NCI-H774 (cell line): ENCODE data around the gene DLX4.

Experiments
- DNase-seq: peaks from one replicate; lab custom pipeline; 2025; lab: John Stamatoyannopoulos, UW

The DLX4 gene, protein sequence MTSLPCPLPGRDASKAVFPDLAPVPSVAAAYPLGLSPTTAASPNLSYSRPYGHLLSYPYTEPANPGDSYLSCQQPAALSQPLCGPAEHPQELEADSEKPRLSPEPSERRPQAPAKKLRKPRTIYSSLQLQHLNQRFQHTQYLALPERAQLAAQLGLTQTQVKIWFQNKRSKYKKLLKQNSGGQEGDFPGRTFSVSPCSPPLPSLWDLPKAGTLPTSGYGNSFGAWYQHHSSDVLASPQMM

DNA sequence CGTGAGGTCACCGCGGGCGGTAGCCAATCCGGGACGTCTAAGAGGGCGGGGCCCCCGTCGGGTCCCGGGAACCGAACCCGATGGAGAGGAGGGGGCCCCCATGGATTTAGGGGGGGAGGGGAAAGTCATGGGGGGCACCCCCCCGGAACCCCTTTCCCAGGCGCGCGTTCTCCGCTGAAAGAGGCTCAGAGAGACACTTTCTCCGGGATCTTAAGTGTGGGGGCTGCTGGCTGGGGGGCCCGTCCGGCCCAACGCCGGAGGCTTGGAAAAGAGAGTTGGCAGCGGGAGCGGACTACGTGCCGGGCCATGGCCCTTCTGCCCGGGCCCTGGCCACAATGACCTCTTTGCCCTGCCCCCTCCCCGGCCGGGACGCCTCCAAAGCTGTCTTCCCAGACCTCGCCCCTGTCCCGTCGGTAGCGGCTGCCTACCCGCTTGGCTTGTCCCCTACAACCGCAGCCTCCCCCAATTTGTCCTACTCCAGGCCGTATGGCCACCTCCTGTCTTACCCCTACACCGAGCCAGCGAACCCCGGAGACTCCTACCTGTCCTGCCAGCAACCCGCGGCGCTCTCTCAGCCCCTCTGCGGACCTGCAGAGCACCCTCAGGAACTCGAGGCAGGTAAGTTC, at the start of gene DLX4:
DLX4 (plus strand) TSS at position 57 of the 626 bp plus-strand sequence; CDS start at position 336, 279 bp downstream.
- peak; percentile 78 for DNase-seq

DNA sequence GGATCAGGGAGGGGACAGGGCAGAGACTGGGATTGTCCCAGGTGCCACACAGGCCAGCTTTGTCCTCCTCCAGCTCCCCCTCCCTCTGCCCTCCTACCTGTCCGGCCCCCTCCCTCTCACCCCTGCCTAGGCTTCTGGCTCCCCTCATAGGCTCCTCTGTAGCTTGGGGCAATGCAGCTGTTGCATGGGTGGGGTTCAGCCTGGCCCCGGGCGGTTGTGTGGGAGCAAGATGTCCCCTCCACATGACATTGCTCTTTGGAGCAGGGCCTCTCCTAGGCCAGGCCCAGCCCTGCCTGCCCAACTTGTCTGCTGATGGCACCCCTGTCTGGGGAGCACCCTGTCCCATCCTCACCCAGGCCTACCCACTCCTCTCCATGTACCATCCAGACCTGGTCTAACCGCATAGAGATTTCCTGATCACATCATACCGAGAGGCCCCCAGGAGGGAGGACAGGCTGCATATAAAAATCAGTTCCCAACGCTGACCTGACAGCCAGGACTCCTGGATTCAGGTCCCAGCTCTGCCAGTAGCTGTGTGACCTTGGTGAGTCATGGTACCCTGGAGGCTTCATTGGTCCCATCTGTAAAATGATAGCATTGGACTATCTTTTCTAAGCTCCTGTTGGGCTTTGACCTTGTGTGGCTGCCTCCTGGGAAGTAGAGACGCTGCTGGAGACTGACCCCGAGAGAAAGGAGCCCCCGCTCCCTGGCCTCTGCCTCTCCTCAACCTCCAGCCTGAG, 48.8 kb upstream of the DLX4 start:
- DNase-seq = no peak

DNA sequence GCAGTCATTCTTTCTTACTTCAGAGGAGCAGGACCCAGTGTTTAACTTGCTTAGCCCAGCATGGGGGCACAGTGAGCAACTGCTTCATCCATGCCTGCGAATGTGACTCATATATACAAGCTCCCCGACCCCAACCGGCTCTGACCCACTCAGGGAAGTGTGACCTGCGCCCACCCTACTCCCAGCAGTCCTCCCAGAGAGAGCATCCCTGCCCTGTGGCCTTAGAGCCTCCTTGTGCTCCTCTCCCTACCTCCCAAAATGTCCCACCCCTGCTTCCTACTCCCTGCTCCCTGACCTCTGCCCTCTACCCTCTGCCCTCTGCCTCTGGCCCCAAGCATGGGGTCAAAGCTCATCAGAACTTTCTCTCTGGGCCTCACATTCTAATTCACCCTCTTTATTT, 46.9 kb upstream of the DLX4 start:
- no peak for DNase-seq

DNA sequence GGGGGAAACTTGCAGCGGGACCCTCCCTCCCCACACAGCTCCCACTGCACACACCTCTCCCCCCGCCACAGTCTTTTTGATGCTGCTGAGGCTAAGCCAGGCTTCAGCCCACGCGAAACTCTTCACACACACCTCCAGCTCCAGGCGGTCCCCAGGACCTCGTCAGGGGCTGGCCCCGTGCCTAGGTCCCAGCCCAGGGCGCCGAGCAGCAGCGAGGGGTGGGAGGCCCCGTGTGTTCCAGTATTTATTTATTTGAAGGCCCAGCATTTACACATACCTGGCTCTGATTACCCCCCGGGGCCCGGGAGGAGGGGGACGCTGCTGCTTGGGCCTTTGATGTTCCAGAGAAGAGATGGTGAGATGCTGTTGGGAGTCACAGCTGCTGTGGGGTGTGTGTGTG, 44.9 kb upstream of the DLX4 start:
- no peak for DNase-seq

DNA sequence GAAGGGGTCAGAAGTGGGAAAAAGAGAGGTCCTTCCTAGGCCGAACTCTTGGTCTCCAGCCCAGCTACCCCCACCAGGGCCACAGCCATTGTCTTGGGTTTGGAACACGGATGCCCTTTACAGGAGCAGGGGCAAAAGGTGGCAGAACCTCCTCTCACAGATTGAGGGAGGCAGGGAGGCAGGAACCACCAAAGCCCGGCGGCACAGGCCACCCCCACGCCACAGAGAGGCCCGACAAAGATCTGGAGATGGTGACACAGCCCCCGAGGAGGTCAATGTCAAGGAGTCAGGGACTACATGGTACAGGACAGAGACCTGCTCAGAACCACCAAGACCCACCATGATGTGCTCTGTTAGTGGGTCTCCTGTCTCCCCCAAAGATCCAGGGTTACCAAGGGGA, 44.4 kb upstream of the DLX4 start:
- DNase-seq = no peak

DNA sequence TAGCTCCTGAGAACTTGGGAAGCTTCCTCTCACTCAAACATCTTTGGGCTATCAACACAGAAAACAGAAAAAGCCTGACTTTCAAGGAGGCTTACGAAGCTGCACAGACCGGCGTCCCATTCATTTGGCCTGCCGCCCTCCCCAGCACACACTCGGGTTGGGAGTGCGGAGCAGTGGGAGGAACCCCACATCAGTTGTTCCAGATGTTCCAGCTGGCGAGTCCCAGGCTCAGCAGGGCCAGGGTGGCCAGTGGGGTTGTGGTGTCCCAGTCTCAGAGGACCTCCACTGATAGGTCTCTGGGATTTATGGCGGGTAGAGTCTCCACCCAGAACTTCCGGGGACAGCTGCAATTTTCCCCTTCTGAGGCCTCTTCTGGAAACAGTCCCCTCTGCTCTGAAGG, 43.1 kb upstream of the DLX4 start:
- DNase-seq = no peak

DNA sequence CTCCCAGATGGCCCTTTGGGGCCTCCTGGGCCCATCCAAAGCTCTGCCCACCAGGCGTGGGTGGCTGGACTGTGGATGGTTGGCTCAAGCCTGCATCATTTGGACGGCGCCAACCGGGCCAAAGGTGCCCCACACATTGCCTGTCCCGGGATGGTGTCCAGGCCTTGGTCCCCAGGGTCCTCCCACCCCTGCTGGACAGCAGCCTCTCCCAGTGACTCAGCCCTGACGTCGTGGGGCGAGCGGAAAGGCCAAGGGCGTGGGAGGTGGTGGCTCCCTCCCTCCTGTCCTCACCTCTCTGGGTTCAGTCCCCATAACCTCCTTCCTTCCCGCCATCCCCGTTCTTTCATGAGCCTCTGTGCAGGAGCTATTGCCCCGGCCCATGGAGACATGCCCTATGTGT, 42.1 kb upstream of the DLX4 start:
- no peak for DNase-seq

DNA sequence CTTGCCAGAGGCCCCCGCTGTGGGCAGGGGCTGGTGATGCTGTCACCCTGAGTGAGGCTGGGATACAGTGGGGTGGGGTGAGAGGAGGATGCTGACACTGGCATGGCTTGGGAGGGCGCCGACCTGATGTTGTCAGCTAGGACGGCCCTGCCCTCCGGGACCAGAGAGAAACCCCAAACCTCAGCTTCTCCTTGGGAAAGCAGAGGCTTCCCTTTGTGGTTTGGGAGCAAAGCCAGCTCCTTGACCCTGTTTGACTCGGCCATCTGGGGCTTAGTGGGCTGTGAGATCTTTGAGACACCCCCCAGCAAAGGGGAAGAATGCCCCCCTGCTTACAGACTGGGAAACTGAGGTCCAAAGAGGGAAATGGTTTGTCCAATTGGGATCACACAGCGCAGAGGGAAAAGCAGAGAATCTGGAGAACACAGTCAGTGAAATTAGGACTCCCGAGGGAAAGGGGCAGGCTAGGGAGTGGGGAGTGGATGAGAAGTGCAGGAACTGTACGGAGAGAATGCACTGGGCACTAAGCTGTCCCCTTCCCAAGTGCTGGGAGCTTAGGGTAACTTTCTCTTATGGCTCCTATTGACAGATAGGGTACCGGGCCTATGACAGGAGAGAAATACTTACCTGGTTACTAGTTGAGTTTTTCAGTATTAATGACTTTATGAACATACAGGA, 40.7 kb upstream of the DLX4 start:
- DNase-seq = no peak

DNA sequence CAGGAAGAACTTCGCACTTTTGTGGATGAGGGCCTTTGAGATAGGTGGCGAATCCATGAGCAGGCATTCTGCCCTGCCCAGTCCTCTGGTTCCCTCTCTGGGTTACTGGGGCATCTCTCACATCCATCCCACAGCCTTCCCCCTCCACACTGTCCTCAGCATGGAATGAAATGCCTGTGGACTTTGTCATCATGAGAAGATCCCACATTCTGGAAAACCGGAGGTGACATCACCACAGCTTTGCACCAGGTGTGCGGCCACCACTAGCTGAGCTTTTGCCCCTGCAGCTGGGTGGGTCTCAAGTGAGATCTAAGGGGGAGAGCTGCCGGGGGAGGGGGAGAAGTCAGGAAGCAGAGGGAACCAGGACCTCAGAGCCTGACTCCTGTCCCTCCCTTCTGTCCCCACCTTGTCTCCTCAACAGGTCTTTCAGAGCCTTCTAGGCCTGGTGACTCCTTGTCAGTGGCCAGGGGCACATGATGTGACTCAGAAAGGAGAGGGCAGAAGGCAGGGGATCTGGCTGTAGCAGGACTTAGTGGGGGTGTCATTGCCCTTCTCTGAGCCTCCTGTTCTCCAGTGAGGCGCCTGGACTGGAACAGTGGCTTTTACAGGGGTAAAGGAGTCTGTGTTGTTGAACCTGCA, 40.0 kb upstream of the DLX4 start:
- no peak for DNase-seq

DNA sequence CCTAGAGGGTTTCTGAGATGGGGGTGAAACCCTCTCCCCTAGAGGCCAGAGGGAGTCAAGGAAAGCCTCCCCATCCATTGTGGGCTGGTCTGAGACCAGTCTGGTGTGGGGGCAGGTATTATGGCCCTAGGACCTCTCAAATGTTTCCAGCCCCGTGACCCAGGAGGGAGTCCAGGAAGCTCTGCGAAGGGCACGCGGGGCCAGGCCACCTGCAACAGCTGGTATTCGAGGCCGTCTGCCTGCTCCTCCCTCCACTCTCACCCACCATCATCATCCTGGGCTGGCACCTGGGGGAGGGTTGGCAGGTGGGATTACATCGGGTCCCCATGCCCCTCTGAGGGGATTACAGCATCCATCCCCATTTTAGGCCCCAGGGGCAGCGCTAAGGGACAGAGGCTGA, 38.1 kb upstream of the DLX4 start:
- no peak for DNase-seq

DNA sequence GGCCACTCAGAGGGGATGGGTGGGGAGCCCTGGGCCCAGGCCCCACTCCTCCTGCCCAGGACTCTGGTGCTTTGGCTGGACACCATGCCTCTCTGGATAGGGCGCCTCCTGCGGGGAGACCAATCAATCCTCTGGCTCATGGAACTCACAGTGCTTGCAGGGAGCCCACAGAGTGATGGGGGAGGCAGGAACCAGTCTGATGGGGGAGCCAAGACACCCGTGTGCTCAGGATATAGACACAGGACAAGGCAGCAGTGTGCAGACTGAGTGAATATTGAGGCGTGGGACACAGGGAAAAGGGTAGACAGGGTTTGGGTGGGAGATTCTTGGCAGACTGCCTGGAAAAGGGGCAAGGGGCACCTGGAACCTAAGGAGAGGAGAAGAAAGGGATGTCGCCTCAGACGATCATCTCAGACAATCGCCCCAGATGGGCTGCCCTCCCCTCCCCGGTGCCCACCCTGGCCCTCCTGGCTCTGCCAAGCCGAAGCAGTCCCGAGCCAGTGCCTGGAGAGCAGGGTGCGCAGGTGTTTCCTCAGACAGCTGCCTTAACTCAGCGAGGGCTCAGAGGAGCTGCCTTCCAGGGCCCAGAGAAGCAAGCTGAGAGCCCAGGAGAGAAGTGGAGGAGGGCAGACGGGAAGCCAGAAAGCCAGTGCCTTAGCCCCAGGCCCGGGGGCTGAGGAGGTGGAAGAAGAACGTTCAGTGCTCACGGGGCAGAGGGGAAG, 37.4 kb upstream of the DLX4 start:
- no peak for DNase-seq

DNA sequence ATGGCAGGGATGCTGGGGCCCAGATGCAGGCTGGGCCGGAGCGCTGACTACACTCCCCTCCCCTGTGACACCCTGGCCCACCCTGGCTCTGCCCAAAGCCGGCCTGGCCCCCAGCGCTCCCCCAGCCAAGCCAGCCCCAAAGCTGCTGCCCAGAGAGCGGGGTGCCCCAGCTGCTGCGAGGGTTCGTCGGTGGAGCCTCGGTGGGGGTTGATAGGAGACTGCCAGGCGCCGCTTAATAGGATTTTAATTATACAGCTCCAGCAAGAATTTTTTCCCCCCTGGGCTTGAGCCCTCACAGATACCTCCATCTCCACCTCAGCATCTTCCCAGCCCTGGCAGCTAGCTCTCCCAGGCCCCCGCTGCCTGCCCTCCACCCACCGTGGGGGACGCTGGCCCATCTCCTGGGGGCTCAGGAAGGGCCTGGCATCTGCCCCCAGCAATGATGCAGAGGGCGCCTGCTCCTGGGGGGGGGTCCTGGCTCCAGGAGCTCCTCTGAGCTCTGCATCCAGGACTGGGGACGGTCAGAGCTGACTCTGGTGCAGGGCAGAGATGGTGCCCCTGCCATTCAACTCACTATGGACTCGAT, 36.8 kb upstream of the DLX4 start:
- no peak for DNase-seq

DNA sequence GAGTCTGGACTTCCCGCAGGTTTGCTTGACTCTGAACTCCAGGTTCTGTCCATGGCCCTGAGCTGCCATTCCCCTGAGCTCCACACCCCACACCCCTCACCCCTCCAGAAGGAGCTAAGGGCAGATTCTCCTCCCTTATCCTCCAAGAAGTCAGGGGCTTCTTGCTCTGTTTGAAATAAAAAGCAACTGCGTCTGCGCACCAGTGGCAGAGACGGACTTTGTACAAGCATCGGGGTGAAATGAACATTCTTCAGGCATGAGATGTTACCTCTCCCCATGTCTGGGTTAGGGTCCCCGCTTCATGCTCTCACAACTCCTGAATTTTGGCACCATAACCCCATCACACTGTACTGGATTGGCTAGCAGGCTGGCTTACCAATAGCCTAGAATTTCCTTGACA, 36.1 kb upstream of the DLX4 start:
- DNase-seq = no peak

DNA sequence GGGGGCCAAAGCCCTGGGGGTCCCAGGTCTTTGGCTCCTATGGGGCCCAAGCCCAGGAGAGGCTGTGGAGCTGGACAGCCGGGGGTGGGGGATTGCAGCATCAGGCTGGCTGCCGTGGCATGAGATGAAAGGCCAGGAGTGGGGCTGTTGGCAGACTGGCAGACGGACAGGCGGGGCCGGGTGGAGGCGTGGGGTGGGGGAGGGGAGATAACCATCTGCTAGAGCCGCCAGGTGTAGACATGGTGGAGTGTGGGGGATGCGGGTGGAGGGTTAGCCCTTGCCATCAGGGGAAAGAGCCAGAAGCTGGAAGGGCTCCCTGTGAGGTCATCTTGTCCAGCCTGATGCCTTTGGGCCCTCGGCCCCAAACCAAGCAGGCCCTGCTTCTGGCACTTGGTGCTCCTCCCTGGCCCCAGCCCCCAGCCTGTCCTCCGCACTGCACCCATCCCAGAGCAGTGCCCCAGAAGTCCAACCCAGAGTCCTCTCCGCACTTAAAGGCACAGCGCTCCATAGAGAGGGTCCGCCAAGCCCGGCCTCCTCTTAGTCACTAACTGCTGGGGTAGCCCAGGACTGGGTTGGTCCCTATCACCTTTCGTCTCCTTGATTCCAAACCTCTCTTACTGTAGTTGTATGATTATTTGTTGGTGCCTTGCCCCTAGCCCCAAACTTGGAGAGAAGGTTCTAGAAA, 33.3 kb upstream of the DLX4 start:
- no peak for DNase-seq

DNA sequence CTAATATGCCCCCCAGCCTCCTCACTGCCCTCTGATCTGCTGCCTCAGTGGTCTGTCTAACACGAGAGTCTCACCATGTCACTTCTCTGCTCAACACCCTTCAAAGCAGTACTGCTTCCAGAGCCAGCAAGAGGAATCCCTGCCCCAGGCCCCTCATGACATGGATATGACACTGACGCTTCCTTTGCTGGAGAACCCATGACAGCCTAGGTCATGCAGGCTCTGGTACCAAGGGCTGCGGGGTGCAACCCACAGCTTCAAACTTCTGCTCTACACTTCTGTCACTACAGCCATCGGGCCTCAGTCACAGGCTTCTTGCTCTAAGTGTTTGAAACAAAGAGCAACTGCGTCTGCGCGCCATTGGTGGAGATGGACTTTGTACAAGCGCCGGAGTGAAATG, 32.6 kb upstream of the DLX4 start:
- DNase-seq = no peak

DNA sequence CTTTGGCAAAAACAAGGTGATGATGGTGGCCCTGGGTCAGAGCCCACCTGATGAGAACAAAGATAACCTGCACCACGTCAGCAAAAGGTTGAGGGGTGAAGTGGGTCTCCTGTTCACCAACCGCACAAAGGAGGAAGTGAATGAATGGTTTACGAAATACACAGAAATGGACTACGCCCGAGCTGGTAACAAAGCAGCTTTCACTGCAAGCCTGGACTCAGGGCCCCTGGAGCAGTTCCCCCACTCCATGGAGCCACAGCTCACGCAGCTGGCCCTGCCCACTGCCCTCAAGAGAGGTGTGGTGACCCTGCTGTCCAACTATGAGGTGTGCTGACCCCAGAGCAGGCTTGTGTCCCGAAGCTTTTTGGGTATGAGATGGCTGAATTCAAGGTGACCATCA, 29.7 kb upstream of the DLX4 start:
- DNase-seq = no peak

DNA sequence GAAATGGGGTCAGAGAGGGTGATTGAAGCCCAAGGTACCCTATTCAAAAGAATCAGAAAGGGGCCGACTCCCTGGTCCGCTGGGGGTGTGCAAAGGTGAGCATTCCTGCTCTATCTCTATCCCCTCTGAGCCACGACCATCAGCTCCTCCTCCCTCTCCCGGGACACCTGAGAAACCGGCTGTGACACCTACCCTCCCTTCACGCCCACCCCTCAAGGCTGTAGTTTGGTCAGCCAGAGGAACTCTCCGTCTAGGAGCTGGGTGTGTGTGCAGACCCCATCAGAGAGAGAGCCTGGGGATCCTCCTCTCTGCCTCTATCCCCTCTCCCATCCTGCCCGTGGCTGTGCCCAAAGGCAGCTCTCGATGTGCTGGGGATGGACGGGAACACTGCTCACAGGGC, 27.6 kb upstream of the DLX4 start:
- DNase-seq = no peak

DNA sequence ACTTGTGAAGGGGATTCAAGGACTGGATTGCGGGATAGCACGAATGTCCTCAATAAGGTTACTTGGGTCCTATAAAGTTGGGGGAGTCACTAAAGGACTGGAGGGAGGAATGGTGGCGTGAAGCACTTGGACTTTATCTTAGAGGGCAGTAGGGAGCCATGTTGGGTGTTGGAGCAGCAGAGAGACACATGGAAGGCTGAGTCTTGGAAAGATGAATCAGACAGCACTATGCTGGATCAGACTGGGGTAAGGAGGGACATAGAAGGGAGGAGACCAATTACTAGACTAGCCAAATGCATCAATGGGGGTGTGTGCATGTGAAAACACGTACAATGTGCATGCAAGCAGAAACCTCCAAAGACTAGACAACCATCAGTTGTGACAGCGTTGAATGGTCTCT, 26.0 kb upstream of the DLX4 start:
- no peak for DNase-seq

DNA sequence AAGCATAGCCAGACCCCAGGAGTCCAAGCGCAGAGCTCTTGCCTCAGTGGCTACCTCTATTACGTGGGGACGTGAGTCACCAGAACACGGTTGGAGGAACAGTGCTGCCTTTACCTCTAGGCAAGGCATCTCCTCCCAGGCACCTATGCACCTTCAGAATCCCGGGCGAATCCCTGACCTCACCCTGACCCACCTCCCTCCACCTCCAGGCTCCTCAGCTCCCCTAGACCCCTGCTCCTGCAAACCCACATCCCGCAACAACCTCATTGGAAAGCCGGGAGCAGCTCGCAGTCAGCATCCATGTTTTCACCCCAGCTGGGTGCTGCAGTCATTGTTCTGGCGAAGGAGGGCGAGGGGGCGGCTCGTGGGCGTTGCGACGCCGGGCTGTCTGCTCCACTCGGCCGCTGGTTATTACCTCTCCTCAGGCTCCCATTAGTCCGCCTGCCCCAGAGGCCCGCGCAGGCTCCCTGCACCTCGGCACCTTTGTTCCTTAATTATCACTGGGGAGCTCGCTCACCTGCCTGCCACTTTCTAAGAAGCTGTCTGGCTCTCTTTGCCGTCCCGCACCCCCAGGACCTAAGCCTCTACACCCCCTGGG, 24.6 kb upstream of the DLX4 start:
- DNase-seq = no peak

DNA sequence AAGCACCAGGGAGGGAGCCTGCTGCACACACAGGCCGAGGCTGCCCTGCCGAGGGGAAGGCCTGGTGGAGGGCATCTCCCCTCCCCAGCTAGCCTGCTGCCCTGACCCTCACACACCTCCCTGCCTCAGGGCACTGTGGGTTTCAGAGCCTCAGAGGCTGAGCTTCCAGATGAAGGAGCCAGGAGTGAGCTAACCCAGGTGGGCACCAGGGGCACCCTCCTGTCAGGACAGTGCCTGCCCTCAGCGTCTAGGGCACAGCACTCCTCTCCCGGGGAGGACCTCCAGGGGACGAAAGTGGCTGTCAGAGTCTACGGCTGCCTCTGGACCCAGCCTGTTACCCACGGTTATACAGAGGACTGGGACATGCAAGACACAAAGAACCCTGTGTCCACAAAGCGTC, 22.8 kb upstream of the DLX4 start:
- no peak for DNase-seq
